Nephron (organoid): Measurements from ENCODE around the gene HIGD1C.
A peak's percentile ranks its signal among the peaks of the same experiment; 100 is the strongest.
"Not testable (repeated sequence)": the region's sequence is repeated elsewhere in the genome, so short reads cannot be mapped to it uniquely, and the experiment has no call there.

Source experiments
- H3K27ac Mint-ChIP-seq, 3 experiments: 2 replicates each; pipeline ENCODE4 v1.8.0; 2020; ENCODE audit warnings: mixed read lengths in 3 of 3, mild to moderate bottlenecking in 2 of 3, moderate library complexity in 1 of 3
- H3K27me3 Mint-ChIP-seq: 2 replicates; pipeline ENCODE4 v1.8.0; 2021; ENCODE audit warnings: low read depth, mild to moderate bottlenecking, moderate library complexity, mixed read lengths
- H3K36me3 Mint-ChIP-seq: 2 replicates; pipeline ENCODE4 v1.8.0; 2020; ENCODE audit warnings: low read depth, mixed read lengths
- H3K4me1 Mint-ChIP-seq: 2 replicates; pipeline ENCODE4 v1.8.0; 2020; ENCODE audit warnings: mixed read lengths
- H3K4me3 Mint-ChIP-seq, 3 experiments: 2 replicates each; pipeline ENCODE4 v1.8.0; 2020; ENCODE audit warnings: mild to moderate bottlenecking in 3 of 3, mixed read lengths in 3 of 3, moderate library complexity in 2 of 3
- H3K9me3 Mint-ChIP-seq: 2 replicates; pipeline ENCODE4 v1.8.0; 2020; ENCODE audit warnings: mixed read lengths
- CTCF ChIP-seq, 3 experiments: fragments of 200-600 bp; sonication (generic); IDR thresholded peaks; one replicate each; pipeline ENCODE4 v1.5.0; 2021; ENCODE audit warnings: antibody characterized with exemption in 3 of 3; ENCODE audit not compliant: unreplicated experiment in 3 of 3

Gene HIGD1C

GRCh38 chr12:50925920-50926319, 26.4 kb upstream of the HIGD1C start:
- Mint-ChIP-seq H3K4me3 (peak overlapping the region; percentile 78 to 95 (median 89)), H3K9me3 (no peaks in the 10 kb centered on the region), H3K27me3 (no peaks in the 10 kb centered on the region), H3K36me3 (peaks cover 11% of the 10 kb centered on the region), H3K27ac (peak overlapping the region in 1 of 3 experiments; percentile 92), H3K4me1 (peaks cover 60% of the 10 kb centered on the region)
- TF ChIP-seq CTCF (IDR thresholded peaks at IDR 0.05; ENCODE audit: unreplicated experiment in 3 of 3) = no peak

- Mint-ChIP-seq H3K4me3 (peak overlapping the region; percentile 78 to 95 (median 89)), H3K36me3 (peaks cover 13% of the 10 kb centered on the region), H3K27ac (peak overlapping the region; percentile 33 to 60 (median 34)), H3K27me3 (no peaks in the 10 kb centered on the region), H3K4me1 (peaks cover 60% of the 10 kb centered on the region), H3K9me3 (no peaks in the 10 kb centered on the region)
- no peak for TF ChIP-seq CTCF (IDR thresholded peaks at IDR 0.05; ENCODE audit: unreplicated experiment in 3 of 3)
Observed at GRCh38 chr12:50926415-50926814, 25.9 kb upstream of the HIGD1C start.

GRCh38 chr12:50926932-50927331, 25.4 kb upstream of the HIGD1C start:
- H3K9me3 Mint-ChIP-seq, H3K27me3 Mint-ChIP-seq: not testable (repeated sequence)
- Mint-ChIP-seq H3K27ac (peak overlapping the region; percentile 33 to 65 (median 34)), H3K4me3 (peak overlapping the region; percentile 78 to 95 (median 89)), H3K36me3 (peaks cover 13% of the 10 kb centered on the region), H3K4me1 (peaks cover 60% of the 10 kb centered on the region)

- peak overlapping the region; percentile 33 to 65 (median 34) for H3K27ac Mint-ChIP-seq
- peaks cover 13% of the 10 kb centered on the region for H3K36me3 Mint-ChIP-seq
- no peaks in the 10 kb centered on the region for H3K9me3 Mint-ChIP-seq
- H3K4me3 Mint-ChIP-seq = peak overlapping the region; percentile 78 to 95 (median 89)
- H3K27me3 Mint-ChIP-seq = no peaks in the 10 kb centered on the region
- peaks cover 58% of the 10 kb centered on the region for H3K4me1 Mint-ChIP-seq
- no peak for TF ChIP-seq CTCF (IDR thresholded peaks at IDR 0.05; ENCODE audit: unreplicated experiment in 3 of 3)
Observed at GRCh38 chr12:50927356-50927755, 25.0 kb upstream of the HIGD1C start.

- H3K27ac Mint-ChIP-seq = peak overlapping the region; percentile 33 to 65 (median 34)
- peak overlapping the region; percentile 78 to 95 (median 89) for H3K4me3 Mint-ChIP-seq
- TF ChIP-seq CTCF (IDR thresholded peaks at IDR 0.05; ENCODE audit: unreplicated experiment in 3 of 3) = no peak
- no peaks in the 10 kb centered on the region for H3K27me3 Mint-ChIP-seq
- peaks cover 54% of the 10 kb centered on the region for H3K4me1 Mint-ChIP-seq
- no peaks in the 10 kb centered on the region for H3K9me3 Mint-ChIP-seq
- peaks cover 17% of the 10 kb centered on the region for H3K36me3 Mint-ChIP-seq
Observed at GRCh38 chr12:50927766-50928224, 24.5 kb upstream of the HIGD1C start.

- H3K9me3 Mint-ChIP-seq = no peaks in the 10 kb centered on the region
- peak overlapping the region; percentile 78 to 95 (median 89) for H3K4me3 Mint-ChIP-seq
- no peaks in the 10 kb centered on the region for H3K27me3 Mint-ChIP-seq
- peak overlapping the region; percentile 3 to 63 (median 33) for H3K27ac Mint-ChIP-seq
- H3K4me1 Mint-ChIP-seq = peaks cover 55% of the 10 kb centered on the region
- peaks cover 18% of the 10 kb centered on the region for H3K36me3 Mint-ChIP-seq
- no peak for TF ChIP-seq CTCF (IDR thresholded peaks at IDR 0.05; ENCODE audit: unreplicated experiment in 3 of 3)
Observed at GRCh38 chr12:50928392-50928791, 24.0 kb upstream of the HIGD1C start.
